Measurements from ENCODE around the gene CTDP1. TPM values are rescaled to one million over a fixed set of nuclear protein-coding genes. Genes with fewer than 3 reads are reported as not detected.

The CTDP1 gene
- polyA plus RNA-seq, 2 donors = 10.8 to 13.0 TPM

- 61 to 64% methylated on average over 1 of the region's 1 CpG for WGBS, 2 donors
- H3K36me3 ChIP-seq (ENCODE audit: control insufficient read depth in 2 of 2, insufficient read depth in 2 of 2, low read length in 1 of 2) = peaks cover 0 to 4% of the 10 kb centered on the region in 2 donors
- H3K27me3 ChIP-seq (ENCODE audit: control insufficient read depth in 1 of 2, insufficient read depth in 2 of 2, low read length in 2 of 2) = no peaks in the 10 kb centered on the region
- H3K4me3 ChIP-seq (ENCODE audit: low read depth in 1 of 2, low read length in 2 of 2) = no peak overlapping the region
- H3K4me1 ChIP-seq (ENCODE audit: control insufficient read depth in 2 of 2, insufficient read depth in 2 of 2, low read length in 1 of 2) = no peaks in the 10 kb centered on the region
- no peak overlapping the region for H3K27ac ChIP-seq (ENCODE audit: low read depth in 2 of 2, low read length in 1 of 2)
- peaks cover 0 to 7% of the 10 kb centered on the region in 2 donors for H3K9me3 ChIP-seq (ENCODE audit: control insufficient read depth in 2 of 2, insufficient read depth in 1 of 2, low read depth in 1 of 2, low read length in 1 of 2)
Observed at GRCh38 chr18:79760881-79761280, 81.3 kb downstream of the CTDP1 start.

DNA sequence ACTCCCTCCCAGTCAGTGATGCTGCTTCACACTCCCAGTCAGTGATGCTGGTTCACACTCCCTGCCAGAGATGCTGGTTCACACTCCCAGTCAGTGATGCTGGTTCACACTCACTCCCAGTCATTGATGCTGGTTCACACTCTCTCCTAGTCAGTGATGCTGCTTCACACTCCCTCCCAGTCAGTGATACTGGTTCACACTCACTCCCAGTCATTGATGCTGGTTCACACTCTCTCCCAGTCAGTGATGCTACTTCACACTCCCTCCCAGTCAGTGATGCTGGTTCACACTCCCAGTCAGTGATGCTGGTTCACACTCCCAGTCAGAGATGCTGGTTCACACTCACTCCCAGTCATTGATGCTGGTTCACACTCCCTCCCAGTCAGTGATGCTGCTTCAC is 83.8 kb downstream of the CTDP1 start:
- no peaks in the 10 kb centered on the region for H3K36me3 ChIP-seq (ENCODE audit: control insufficient read depth in 2 of 2, insufficient read depth in 2 of 2, low read length in 1 of 2)
- no peak overlapping the region for H3K27ac ChIP-seq (ENCODE audit: low read depth in 2 of 2, low read length in 1 of 2)
- H3K9me3 ChIP-seq (ENCODE audit: control insufficient read depth in 2 of 2, insufficient read depth in 1 of 2, low read depth in 1 of 2, low read length in 1 of 2) = peaks cover 0 to 6% of the 10 kb centered on the region in 2 donors
- H3K27me3 ChIP-seq (ENCODE audit: control insufficient read depth in 1 of 2, insufficient read depth in 2 of 2, low read length in 2 of 2) = no peaks in the 10 kb centered on the region
- H3K4me3 ChIP-seq (ENCODE audit: low read depth in 1 of 2, low read length in 2 of 2) = no peak overlapping the region
- H3K4me1 ChIP-seq (ENCODE audit: control insufficient read depth in 2 of 2, insufficient read depth in 2 of 2, low read length in 1 of 2) = no peaks in the 10 kb centered on the region

- H3K27ac ChIP-seq (ENCODE audit: low read depth in 2 of 2, low read length in 1 of 2) = no peak overlapping the region
- H3K4me3 ChIP-seq (ENCODE audit: low read depth in 1 of 2, low read length in 2 of 2) = no peak overlapping the region
- H3K36me3 ChIP-seq (ENCODE audit: control insufficient read depth in 2 of 2, insufficient read depth in 2 of 2, low read length in 1 of 2) = no peaks in the 10 kb centered on the region
- no peaks in the 10 kb centered on the region for H3K4me1 ChIP-seq (ENCODE audit: control insufficient read depth in 2 of 2, insufficient read depth in 2 of 2, low read length in 1 of 2)
- peaks cover 0 to 6% of the 10 kb centered on the region in 2 donors for H3K9me3 ChIP-seq (ENCODE audit: control insufficient read depth in 2 of 2, insufficient read depth in 1 of 2, low read depth in 1 of 2, low read length in 1 of 2)
- 87% methylated on average over 5 to 6 of the region's 6 CpGs for WGBS, 2 donors
- H3K27me3 ChIP-seq (ENCODE audit: control insufficient read depth in 1 of 2, insufficient read depth in 2 of 2, low read length in 2 of 2) = no peaks in the 10 kb centered on the region
Observed at GRCh38 chr18:79764131-79764530, 84.5 kb downstream of the CTDP1 start.

- H3K4me1 ChIP-seq (ENCODE audit: control insufficient read depth in 2 of 2, insufficient read depth in 2 of 2, low read length in 1 of 2) = no peaks in the 10 kb centered on the region
- 64 to 66% methylated on average over 14 of the region's 14 CpGs for WGBS, 2 donors
- no peak overlapping the region for H3K27ac ChIP-seq (ENCODE audit: low read depth in 2 of 2, low read length in 1 of 2)
- no peak overlapping the region for H3K4me3 ChIP-seq (ENCODE audit: low read depth in 1 of 2, low read length in 2 of 2)
- H3K27me3 ChIP-seq (ENCODE audit: control insufficient read depth in 1 of 2, insufficient read depth in 2 of 2, low read length in 2 of 2) = no peaks in the 10 kb centered on the region
- no peaks in the 10 kb centered on the region for H3K36me3 ChIP-seq (ENCODE audit: control insufficient read depth in 2 of 2, insufficient read depth in 2 of 2, low read length in 1 of 2)
- H3K9me3 ChIP-seq (ENCODE audit: control insufficient read depth in 2 of 2, insufficient read depth in 1 of 2, low read depth in 1 of 2, low read length in 1 of 2) = peaks cover 0 to 11% of the 10 kb centered on the region in 2 donors
Observed at GRCh38 chr18:79765491-79766245, 86.1 kb downstream of the CTDP1 start.

DNA sequence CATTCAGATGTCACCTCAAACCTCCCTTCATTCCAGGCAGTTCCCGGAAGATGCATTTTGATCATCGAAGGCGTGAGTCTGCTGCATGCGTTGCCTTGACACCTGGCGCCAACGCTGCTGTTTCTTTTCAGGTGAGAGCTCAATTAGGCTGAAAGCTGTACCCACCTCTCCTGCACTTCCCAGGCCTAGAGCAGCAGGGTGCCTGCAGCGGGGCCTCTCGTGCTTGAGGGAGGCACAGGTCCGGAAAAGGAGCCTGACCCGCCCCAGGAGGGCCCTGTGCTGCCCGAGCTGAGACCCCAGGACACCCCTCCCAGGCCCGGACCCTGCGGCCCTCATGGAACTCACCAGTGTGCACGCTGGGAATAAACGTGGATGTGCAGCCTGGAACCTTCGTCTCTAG is 86.7 kb downstream of the CTDP1 start:
- Histone ChIP-seq H3K4me3 (ENCODE audit: low read depth in 1 of 2, low read length in 2 of 2) (no peak overlapping the region), H3K27me3 (ENCODE audit: control insufficient read depth in 1 of 2, insufficient read depth in 2 of 2, low read length in 2 of 2) (no peaks in the 10 kb centered on the region), H3K9me3 (ENCODE audit: control insufficient read depth in 2 of 2, insufficient read depth in 1 of 2, low read depth in 1 of 2, low read length in 1 of 2) (peaks cover 0 to 11% of the 10 kb centered on the region in 2 donors), H3K4me1 (ENCODE audit: control insufficient read depth in 2 of 2, insufficient read depth in 2 of 2, low read length in 1 of 2) (no peaks in the 10 kb centered on the region), H3K27ac (ENCODE audit: low read depth in 2 of 2, low read length in 1 of 2) (no peak overlapping the region), H3K36me3 (ENCODE audit: control insufficient read depth in 2 of 2, insufficient read depth in 2 of 2, low read length in 1 of 2) (no peaks in the 10 kb centered on the region)
- WGBS, 2 donors = 63 to 71% methylated on average over 16 of the region's 16 CpGs

DNA sequence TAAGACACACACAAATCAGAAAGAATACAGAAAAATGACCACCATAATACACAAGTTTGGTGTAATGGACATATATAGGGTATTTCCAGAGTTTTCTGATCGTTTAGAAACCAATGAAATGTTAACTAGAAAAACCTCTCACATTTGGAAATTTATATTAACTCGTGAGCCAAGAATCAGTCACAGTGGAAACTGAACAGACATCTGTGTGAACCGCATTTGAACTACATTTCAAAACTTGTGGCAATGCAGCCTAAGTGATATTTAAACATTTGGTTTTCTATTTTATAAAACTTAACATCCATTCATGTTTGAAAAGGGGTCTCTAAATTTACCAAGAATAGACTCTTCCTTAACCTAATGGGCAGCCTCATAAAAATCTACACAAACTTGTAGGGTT is 89.1 kb downstream of the CTDP1 start:
- Histone ChIP-seq H3K4me1 (ENCODE audit: control insufficient read depth in 2 of 2, insufficient read depth in 2 of 2, low read length in 1 of 2) (no peaks in the 10 kb centered on the region), H3K4me3 (ENCODE audit: low read depth in 1 of 2, low read length in 2 of 2) (no peak overlapping the region), H3K27me3 (ENCODE audit: control insufficient read depth in 1 of 2, insufficient read depth in 2 of 2, low read length in 2 of 2) (no peaks in the 10 kb centered on the region), H3K27ac (ENCODE audit: low read depth in 2 of 2, low read length in 1 of 2) (no peak overlapping the region), H3K9me3 (ENCODE audit: control insufficient read depth in 2 of 2, insufficient read depth in 1 of 2, low read depth in 1 of 2, low read length in 1 of 2) (peaks cover 0 to 7% of the 10 kb centered on the region in 2 donors), H3K36me3 (ENCODE audit: control insufficient read depth in 2 of 2, insufficient read depth in 2 of 2, low read length in 1 of 2) (no peaks in the 10 kb centered on the region)
- WGBS, 2 donors = 52 to 54% methylated on average over 3 of the region's 3 CpGs

- Histone ChIP-seq H3K4me3 (ENCODE audit: low read depth in 1 of 2, low read length in 2 of 2) (no peak overlapping the region), H3K36me3 (ENCODE audit: control insufficient read depth in 2 of 2, insufficient read depth in 2 of 2, low read length in 1 of 2) (no peaks in the 10 kb centered on the region), H3K27me3 (ENCODE audit: control insufficient read depth in 1 of 2, insufficient read depth in 2 of 2, low read length in 2 of 2) (no peaks in the 10 kb centered on the region), H3K27ac (ENCODE audit: low read depth in 2 of 2, low read length in 1 of 2) (no peak overlapping the region), H3K9me3 (ENCODE audit: control insufficient read depth in 2 of 2, insufficient read depth in 1 of 2, low read depth in 1 of 2, low read length in 1 of 2) (peaks cover 0 to 7% of the 10 kb centered on the region in 2 donors), H3K4me1 (ENCODE audit: control insufficient read depth in 2 of 2, insufficient read depth in 2 of 2, low read length in 1 of 2) (no peaks in the 10 kb centered on the region)
- 86 to 87% methylated on average over 31 of the region's 31 CpGs for WGBS, 2 donors
Observed at GRCh38 chr18:79769698-79770500, 90.3 kb downstream of the CTDP1 start.

DNA sequence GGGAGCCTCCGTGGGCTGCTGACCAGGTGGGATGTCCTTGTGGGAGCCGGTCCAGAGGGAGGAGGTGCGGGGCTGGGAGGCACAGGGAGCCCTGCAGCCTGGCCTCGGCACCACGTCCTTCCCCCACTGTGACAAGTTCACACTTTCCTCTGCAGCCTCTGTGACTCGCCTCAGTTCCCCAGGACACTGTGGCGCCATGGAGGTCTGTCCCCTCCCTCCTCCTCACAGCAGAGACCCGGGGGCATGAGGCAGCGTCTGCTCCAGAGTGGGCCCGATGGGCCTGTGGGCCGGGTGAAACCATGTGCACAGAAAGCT is 90.9 kb downstream of the CTDP1 start:
- Histone ChIP-seq H3K27me3 (ENCODE audit: control insufficient read depth in 1 of 2, insufficient read depth in 2 of 2, low read length in 2 of 2) (no peaks in the 10 kb centered on the region), H3K27ac (ENCODE audit: low read depth in 2 of 2, low read length in 1 of 2) (no peak overlapping the region), H3K4me3 (ENCODE audit: low read depth in 1 of 2, low read length in 2 of 2) (no peak overlapping the region), H3K9me3 (ENCODE audit: control insufficient read depth in 2 of 2, insufficient read depth in 1 of 2, low read depth in 1 of 2, low read length in 1 of 2) (peaks cover 0 to 7% of the 10 kb centered on the region in 2 donors), H3K36me3 (ENCODE audit: control insufficient read depth in 2 of 2, insufficient read depth in 2 of 2, low read length in 1 of 2) (no peaks in the 10 kb centered on the region), H3K4me1 (ENCODE audit: control insufficient read depth in 2 of 2, insufficient read depth in 2 of 2, low read length in 1 of 2) (no peaks in the 10 kb centered on the region)
- 71 to 73% methylated on average over 11 of the region's 11 CpGs for WGBS, 2 donors

- Histone ChIP-seq H3K27ac (ENCODE audit: low read depth in 2 of 2, low read length in 1 of 2) (no peak overlapping the region), H3K27me3 (ENCODE audit: control insufficient read depth in 1 of 2, insufficient read depth in 2 of 2, low read length in 2 of 2) (no peaks in the 10 kb centered on the region), H3K9me3 (ENCODE audit: control insufficient read depth in 2 of 2, insufficient read depth in 1 of 2, low read depth in 1 of 2, low read length in 1 of 2) (peaks cover 0 to 7% of the 10 kb centered on the region in 2 donors), H3K4me3 (ENCODE audit: low read depth in 1 of 2, low read length in 2 of 2) (no peak overlapping the region), H3K4me1 (ENCODE audit: control insufficient read depth in 2 of 2, insufficient read depth in 2 of 2, low read length in 1 of 2) (no peaks in the 10 kb centered on the region), H3K36me3 (ENCODE audit: control insufficient read depth in 2 of 2, insufficient read depth in 2 of 2, low read length in 1 of 2) (no peaks in the 10 kb centered on the region)
- 79 to 83% methylated on average over 20 to 23 of the region's 24 CpGs for WGBS, 2 donors
Observed at GRCh38 chr18:79770826-79771225, 91.2 kb downstream of the CTDP1 start.

Measured in esophagus (tissue), 2 donors.